Stomach (tissue), 9 donors: ENCODE data around the gene NBEAL2. TPM values are rescaled to one million over a fixed set of nuclear protein-coding genes. Genes with fewer than 3 reads are reported as not detected.

ENCODE experiments used
- DNase-seq, 2 donors: peaks; one replicate each; pipeline versions ENCODE4 v3.0.0 to v3.0.0-alpha.2; 2013 to 2019
- H3K27ac ChIP-seq, 5 donors: fragments of 200-600 bp in 4 of 5; sonication (generic) in 4 of 5; one replicate each; pipeline ENCODE4 v1.5.1; 2013 to 2019; ENCODE audit warnings: mild to moderate bottlenecking in 1 of 5, moderate library complexity in 1 of 5
- H3K27me3 ChIP-seq, 3 donors: fragments of 200-600 bp; sonication (generic); one replicate each; pipeline ENCODE4 v1.5.1; 2017 to 2019; ENCODE audit warnings: mixed run types in 1 of 3
- H3K36me3 ChIP-seq, 4 donors: fragments of 200-600 bp; sonication (generic); 1 replicate in 3 of 4; 2 replicates in 1 of 4; pipeline ENCODE4 v1.5.1; 2016 to 2019
- H3K4me1 ChIP-seq, 4 donors: fragments of 200-600 bp; sonication (generic); one replicate each; pipeline ENCODE4 v1.5.1; 2016 to 2019
- H3K4me3 ChIP-seq, 4 donors: fragments of 200-600 bp; sonication (generic) in 3 of 4; one replicate each; pipeline ENCODE4 v1.5.1; 2016 to 2019; ENCODE audit warnings: mild to moderate bottlenecking in 1 of 4
- H3K9me3 ChIP-seq, 4 donors: fragments of 200-600 bp; sonication (generic); one replicate each; pipeline ENCODE4 v1.5.1; 2016 to 2019
- CTCF ChIP-seq, 7 experiments: fragments of 450-650 bp in 4 of 7; fragments of 200-600 bp in 3 of 7; sonication (generic) in 3 of 7; IDR thresholded peaks; one replicate each; pipeline ENCODE4 v1.5.1; 2016 to 2019; ENCODE audit warnings: antibody characterized with exemption in 7 of 7, control low read depth in 2 of 7, mild to moderate bottlenecking in 1 of 7
- EP300 ChIP-seq: sonication (generic); formaldehyde crosslinking; IDR thresholded peaks from one replicate; pipeline ENCODE4 v1.6.1; 2017; ENCODE audit warnings: antibody characterized with exemption
- POLR2A ChIP-seq, 4 donors: fragments of 450-650 bp; IDR thresholded peaks; one replicate each; pipeline ENCODE4 v1.6.1; 2016; ENCODE audit warnings: antibody characterized with exemption in 4 of 4, control low read depth in 2 of 4, mild to moderate bottlenecking in 1 of 4, moderate library complexity in 1 of 4
- POLR2AphosphoS5 ChIP-seq, 3 donors: sonication (generic); formaldehyde crosslinking; IDR thresholded peaks; one replicate each; pipeline ENCODE4 v1.6.1; 2016; ENCODE audit warnings: antibody characterized with exemption in 3 of 3
- WGBS, 5 donors: extraction: QIAGEN DNeasy Blood & Tissue Kit in 3 of 5; methylation state at CpG; one replicate each; pipeline versions ENCODE4 v1.1.5 to v1.1.7; 2013 to 2018; 5-methylcytosine and 5-hydroxymethylcytosine counted together
- intact Hi-C: fragments of 100-400 bp; cut with DNase I; formaldehyde crosslinking; loops from one replicate; pipeline ENCODE4 v1.15.1; 2023; ENCODE audit warnings: low total_unique reads
- polyA plus RNA-seq, 3 donors: library from polyadenylated mRNA; stranded (reverse); fragments of 200-250 nt; gene quantifications; one replicate each; pipeline ENCODE4 v1.2.3, GENCODE V29; 2013
- total RNA-seq, 5 donors: library from RNA; depleted of rRNA; stranded (reverse); fragments of >200 nt; gene quantifications; one replicate each; pipeline versions ENCODE4 v1.1.0 to v1.2.3, GENCODE V29; 2014 to 2016
- donor health status: healthy with polysubstance abuse.
- donor health status: Bipolar disorder and iron deficiency.
- donor health status: healthy.

The NBEAL2 gene
- total and polyA plus RNA-seq, 8 donors = 35.0 to 653 (median 214) TPM

GRCh38 chr3:46955157-46955556, 24.3 kb upstream of the NBEAL2 start:
- no peak for TF ChIP-seq EP300
- no peak for TF ChIP-seq POLR2AphosphoS5 (IDR thresholded peaks at IDR 0.05)
- no peak for TF ChIP-seq CTCF (IDR thresholded peaks at IDR 0.05)
- no peak for TF ChIP-seq POLR2A (IDR thresholded peaks at IDR 0.05)
- H3K27me3 ChIP-seq = no peaks in the 10 kb centered on the region
- H3K9me3 ChIP-seq = no peaks in the 10 kb centered on the region
- no peaks in the 10 kb centered on the region for H3K36me3 ChIP-seq
- H3K4me1 ChIP-seq = peaks cover 77 to 97% (median 86%) of the 10 kb centered on the region in 4 donors
- no peak for DNase-seq
- H3K27ac ChIP-seq = peak overlapping the region in 3 of 5 donors; percentile 36 to 69 (median 60)
- no peak overlapping the region for H3K4me3 ChIP-seq
- intact Hi-C loops = no loop called here
- 79 to 86% (median 79%) methylated on average over 5 of the region's 5 CpGs for WGBS, 5 donors

- intact Hi-C loops = no loop called here
- TF ChIP-seq CTCF (IDR thresholded peaks at IDR 0.05) = no peak
- TF ChIP-seq EP300 = no peak
- no peak for TF ChIP-seq POLR2A (IDR thresholded peaks at IDR 0.05)
- no peak for TF ChIP-seq POLR2AphosphoS5 (IDR thresholded peaks at IDR 0.05)
Observed at GRCh38 chr3:46955801-46956259, 23.6 kb upstream of the NBEAL2 start.

GRCh38 chr3:46957092-46957820, 22.2 kb upstream of the NBEAL2 start:
- no peak overlapping the region for H3K4me3 ChIP-seq
- peak overlapping the region; percentile 12 to 60 (median 57) for H3K27ac ChIP-seq
- intact Hi-C loops = no loop called here
- peak in 1 of 2 donors; percentile 71 for DNase-seq
- H3K9me3 ChIP-seq = no peaks in the 10 kb centered on the region
- WGBS, 5 donors = 40 to 59% (median 50%) methylated on average over 11 of the region's 11 CpGs
- H3K36me3 ChIP-seq = no peaks in the 10 kb centered on the region
- H3K27me3 ChIP-seq = no peaks in the 10 kb centered on the region
- peaks cover 84 to 99% (median 90%) of the 10 kb centered on the region in 4 donors for H3K4me1 ChIP-seq
- no peak for TF ChIP-seq POLR2A (IDR thresholded peaks at IDR 0.05)
- TF ChIP-seq POLR2AphosphoS5 (IDR thresholded peaks at IDR 0.05) = no peak
- TF ChIP-seq EP300 = no peak
- no peak for TF ChIP-seq CTCF (IDR thresholded peaks at IDR 0.05)

More at GRCh38 chr3:46955801-46956259, 23.6 kb upstream of the NBEAL2 start:
- no peaks in the 10 kb centered on the region for H3K27me3 ChIP-seq
- peaks cover 77 to 97% (median 86%) of the 10 kb centered on the region in 4 donors for H3K4me1 ChIP-seq
- no peaks in the 10 kb centered on the region for H3K9me3 ChIP-seq
- H3K4me3 ChIP-seq = no peak overlapping the region
- WGBS, 5 donors = 36 to 52% (median 47%) methylated on average over 3 of the region's 3 CpGs
- peak overlapping the region; percentile 23 to 69 (median 57) for H3K27ac ChIP-seq
- DNase-seq = no peak
- H3K36me3 ChIP-seq = no peaks in the 10 kb centered on the region

GRCh38 chr3:46958467-46959160, 20.9 kb upstream of the NBEAL2 start:
- Histone ChIP-seq H3K36me3 (peaks cover 0 to 4% (median 0%) of the 10 kb centered on the region in 4 donors), H3K27ac (peak overlapping the region in 4 of 5 donors; percentile 24 to 80 (median 60)), H3K4me3 (no peak overlapping the region), H3K4me1 (peaks cover 72 to 86% (median 82%) of the 10 kb centered on the region in 4 donors), H3K9me3 (no peaks in the 10 kb centered on the region), H3K27me3 (no peaks in the 10 kb centered on the region)
- no peak for TF ChIP-seq POLR2A (IDR thresholded peaks at IDR 0.05)
- no peak for TF ChIP-seq EP300
- no peak for TF ChIP-seq POLR2AphosphoS5 (IDR thresholded peaks at IDR 0.05)
- TF ChIP-seq CTCF (IDR thresholded peaks at IDR 0.05) = no peak
- intact Hi-C loops = no loop called here
- WGBS, 5 donors = 62 to 74% (median 69%) methylated on average over 9 of the region's 9 CpGs
- DNase-seq = no peak
